Activated CD4-positive, alpha-beta T cell treated with anti-CD3 and anti-CD28 coated beads, Interleukin-10, Interleukin-2, amounts not matched to agents 100 ng/mL and 50 ng/mL, durations not matched to agents 16 hours and 8 hours (primary cell): ENCODE measurements around the gene KLF2.
A peak's percentile ranks its signal among the peaks of the same experiment; 100 is the strongest.

ENCODE experiments used
- DNase-seq: peaks from one replicate; pipeline ENCODE4 v3.0.0-alpha.2; 2020

Gene KLF2

GRCh38 chr19:16308081-16308480 is 16.5 kb upstream of the KLF2 start:
- no peak for DNase-seq

- no peak for DNase-seq
Measured at GRCh38 chr19:16309643-16310042, 15.0 kb upstream of the KLF2 start.

GRCh38 chr19:16315825-16316505 is 8.7 kb upstream of the KLF2 start:
- DNase-seq: no peak

GRCh38 chr19:16316506-16316882 is 8.1 kb upstream of the KLF2 start:
- no peak for DNase-seq

GRCh38 chr19:16319481-16319880 is 5.1 kb upstream of the KLF2 start:
- no peak for DNase-seq

GRCh38 chr19:16320987-16321386 is 3.6 kb upstream of the KLF2 start:
- no peak for DNase-seq

- DNase-seq: no peak
Measured at GRCh38 chr19:16325161-16325527, 518 bp downstream of the KLF2 start.

GRCh38 chr19:16325641-16326400 is 1.2 kb downstream of the KLF2 start:
- no peak for DNase-seq

GRCh38 chr19:16326401-16327168 is 2.0 kb downstream of the KLF2 start:
- DNase-seq: no peak

- no peak for DNase-seq
Measured at GRCh38 chr19:16327169-16327475, 2.5 kb downstream of the KLF2 start.

- DNase-seq: no peak
Measured at GRCh38 chr19:16327501-16327900, 2.9 kb downstream of the KLF2 start.

GRCh38 chr19:16327911-16328823 is 3.5 kb downstream of the KLF2 start:
- peak; percentile 79 for DNase-seq

- no peak for DNase-seq
Measured at GRCh38 chr19:16328824-16329482, 4.3 kb downstream of the KLF2 start.

GRCh38 chr19:16330368-16330801 is 5.8 kb downstream of the KLF2 start:
- peak; percentile 93 for DNase-seq

GRCh38 chr19:16330806-16331690 is 6.4 kb downstream of the KLF2 start:
- DNase-seq: no peak

- DNase-seq: no peak
Measured at GRCh38 chr19:16333001-16333586, 8.5 kb downstream of the KLF2 start.

GRCh38 chr19:16334411-16334810 is 9.8 kb downstream of the KLF2 start:
- no peak for DNase-seq

- DNase-seq: no peak
Measured at GRCh38 chr19:16335226-16335625, 10.6 kb downstream of the KLF2 start.

GRCh38 chr19:16336571-16336970 is 11.9 kb downstream of the KLF2 start:
- no peak for DNase-seq

- DNase-seq: no peak
Measured at GRCh38 chr19:16337809-16338469, 13.3 kb downstream of the KLF2 start.
